ENCODE measurements around the gene ARL15. TPM values are rescaled to one million over a fixed set of nuclear protein-coding genes. Genes with fewer than 3 reads are reported as not detected.

ARL15 gene
- total RNA-seq, 1 experiment from 2014 or later = 13.0 TPM

DNA sequence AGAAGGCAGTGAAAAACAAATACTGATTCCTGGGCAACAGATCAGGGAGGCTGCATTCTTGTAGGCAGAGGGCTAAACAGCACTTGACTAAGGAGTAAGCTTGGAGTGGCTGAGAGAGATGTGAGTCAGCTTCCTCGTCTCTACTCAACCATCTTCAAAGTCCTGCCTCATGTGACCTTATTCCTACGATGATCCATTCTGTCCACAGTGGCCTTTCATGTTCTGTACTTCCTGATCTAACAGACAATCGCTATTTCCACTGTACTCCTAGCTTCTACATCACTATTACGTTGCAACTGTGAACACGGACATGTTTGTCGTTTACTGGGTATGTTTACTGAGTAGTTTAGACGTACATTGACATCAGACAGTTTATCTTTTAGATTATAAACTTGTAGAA lies 365.4 kb downstream of the ARL15 start:
- no peaks in the 10 kb centered on the region for H3K23me2 ChIP-seq (ENCODE audit: insufficient read length, low read depth, low read length, poor library complexity, severe bottlenecking)
- H3K27ac Mint-ChIP-seq = peak overlapping the region in 1 of 3 experiments; percentile 85; a peak in 2 of 7 replicates
- no peak overlapping the region for H2BK120ac ChIP-seq (ENCODE audit: low read depth, low read length, poor library complexity, severe bottlenecking)

More for the DNA sequence above, 365.4 kb downstream of the ARL15 start:
- no peak overlapping the region for H3K4ac ChIP-seq (ENCODE audit: low read depth, low read length)
- Mint-ChIP-seq H3K36me3 (ENCODE audit: insufficient read depth in 1 of 3, low read depth in 3 of 3) (peaks cover 0 to 8% (median 3%) of the 10 kb centered on the region in 3 experiments; a peak in 6 of 7 replicates), H3K4me3 (no peak overlapping the region), H3K9me3 (no peaks in the 10 kb centered on the region), H3K4me1 (peaks cover 51 to 52% of the 10 kb centered on the region in 2 experiments), H3K27me3 (ENCODE audit: low read depth) (no peaks in the 10 kb centered on the region)
- H3K18ac ChIP-seq (ENCODE audit: insufficient read length, low read depth, low read length) = no peak overlapping the region
- no peak overlapping the region for H4K5ac ChIP-seq (ENCODE audit: insufficient read length, low read depth, low read length)
- no peaks in the 10 kb centered on the region for H3K79me1 ChIP-seq (ENCODE audit: insufficient read depth, low read depth, low read length, poor library complexity, severe bottlenecking)
- no peak overlapping the region for H2BK15ac ChIP-seq (ENCODE audit: low read depth, low read length)
- H3K27me3 ChIP-seq (ENCODE audit: insufficient read depth, low read length) = no peaks in the 10 kb centered on the region
- no peak overlapping the region for H3K9ac ChIP-seq (ENCODE audit: extremely low read depth, insufficient read length, low read length)
- no peak overlapping the region for H2AFZ ChIP-seq (ENCODE audit: low read length)
- no peaks in the 10 kb centered on the region for H4K20me1 ChIP-seq (ENCODE audit: control insufficient read depth, insufficient read depth, insufficient read length)
- no peak overlapping the region for H3K27ac ChIP-seq (ENCODE audit: insufficient read length, low read depth, low read length)
- no peak overlapping the region for H3K4me2 ChIP-seq (ENCODE audit: insufficient read depth, insufficient read length, low read length)
- H3K14ac ChIP-seq (ENCODE audit: insufficient read depth, low read length) = no peak overlapping the region
- no peak overlapping the region for H4K8ac ChIP-seq (replicated peaks; ENCODE audit: insufficient read length, low read depth, low read length)
- H3K79me2 ChIP-seq (ENCODE audit: insufficient read depth, low read length) = no peaks in the 10 kb centered on the region
- H2AK5ac ChIP-seq (ENCODE audit: insufficient read length, low read length) = no peak overlapping the region
- H4K91ac ChIP-seq (ENCODE audit: insufficient read length, low read depth, low read length) = no peak overlapping the region
- TF ChIP-seq, protein P1, sequence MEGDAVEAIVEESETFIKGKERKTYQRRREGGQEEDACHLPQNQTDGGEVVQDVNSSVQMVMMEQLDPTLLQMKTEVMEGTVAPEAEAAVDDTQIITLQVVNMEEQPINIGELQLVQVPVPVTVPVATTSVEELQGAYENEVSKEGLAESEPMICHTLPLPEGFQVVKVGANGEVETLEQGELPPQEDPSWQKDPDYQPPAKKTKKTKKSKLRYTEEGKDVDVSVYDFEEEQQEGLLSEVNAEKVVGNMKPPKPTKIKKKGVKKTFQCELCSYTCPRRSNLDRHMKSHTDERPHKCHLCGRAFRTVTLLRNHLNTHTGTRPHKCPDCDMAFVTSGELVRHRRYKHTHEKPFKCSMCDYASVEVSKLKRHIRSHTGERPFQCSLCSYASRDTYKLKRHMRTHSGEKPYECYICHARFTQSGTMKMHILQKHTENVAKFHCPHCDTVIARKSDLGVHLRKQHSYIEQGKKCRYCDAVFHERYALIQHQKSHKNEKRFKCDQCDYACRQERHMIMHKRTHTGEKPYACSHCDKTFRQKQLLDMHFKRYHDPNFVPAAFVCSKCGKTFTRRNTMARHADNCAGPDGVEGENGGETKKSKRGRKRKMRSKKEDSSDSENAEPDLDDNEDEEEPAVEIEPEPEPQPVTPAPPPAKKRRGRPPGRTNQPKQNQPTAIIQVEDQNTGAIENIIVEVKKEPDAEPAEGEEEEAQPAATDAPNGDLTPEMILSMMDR (conservative IDR thresholded peaks at IDR 0.05) = no peak
- no peak overlapping the region for H3K23ac ChIP-seq (ENCODE audit: insufficient read length, low read depth, low read length)
- no peak for DNase-seq
- no peak overlapping the region for H3K56ac ChIP-seq (ENCODE audit: insufficient read length, low read depth, low read length)
- H3K9me3 ChIP-seq (ENCODE audit: control insufficient read depth, low read depth, low read length) = no peaks in the 10 kb centered on the region
- H3T11ph ChIP-seq (ENCODE audit: low read length) = no peak overlapping the region
- WGBS (ENCODE audit: extremely low coverage, insufficient read length, low lambda C conversion rate) = no CpG with 5 or more reads among the region's 7 CpGs
- no peak overlapping the region for H2BK12ac ChIP-seq (ENCODE audit: insufficient read length, low read depth, low read length)
- no peak overlapping the region for H2BK20ac ChIP-seq (ENCODE audit: low read depth, low read length, poor library complexity, severe bottlenecking)
- peaks cover 6% of the 10 kb centered on the region; the same call in 1 of the 2 replicates for H3K4me1 ChIP-seq (ENCODE audit: insufficient read depth, low read length)
- H2BK5ac ChIP-seq (ENCODE audit: insufficient read length, low read length) = no peak overlapping the region
